PC-9 (cell line): ENCODE results near the gene EZR. TPM values are rescaled to one million over a fixed set of nuclear protein-coding genes. Genes with fewer than 3 reads are reported as not detected.

Experiments used
- BruUV-seq: library from RNA; stranded (reverse); fragments of 400-500 nt; replicated peaks from 2 replicates; lab custom pipeline; 2021; lab: Mats Ljungman, UMichigan
- CTCF ChIA-PET: fragments of 300-600 bp; sonication (Branson Sonifier 250); formaldehyde crosslinking; loops from one replicate; lab custom pipeline; 2022; ENCODE audit warnings: antibody characterized with exemption; lab: Charles Lee
- POLR2A ChIA-PET: fragments of 300-600 bp; sonication (Branson Sonifier 250); formaldehyde crosslinking; loops from one replicate; lab custom pipeline; 2022; ENCODE audit warnings: antibody characterized with exemption; ENCODE audit not compliant: unreplicated experiment; lab: Charles Lee
- DNase-seq, 2 experiments: peaks; one replicate each; pipeline versions ENCODE4 v3.0.0 to v3.0.0-alpha.2; 2015 to 2022; ENCODE audit warnings: mixed read lengths in 1 of 2
- H2AFZ ChIP-seq: fragments of 200-600 bp; sonication (generic); 2 replicates; pipeline ENCODE4 v1.8.1; 2017; ENCODE audit warnings: antibody characterized with exemption
- H3F3A ChIP-seq: fragments of 200-600 bp; sonication (generic); 2 replicates; pipeline ENCODE4 v1.8.1; 2017; ENCODE audit warnings: antibody characterized with exemption, mild to moderate bottlenecking, low read depth; ENCODE audit not compliant: insufficient read depth
- H3K27ac ChIP-seq: fragments of 200-600 bp; sonication (generic); 2 replicates; pipeline ENCODE4 v1.6.1; 2016; ENCODE audit warnings: mixed run types
- H3K27me3 ChIP-seq: fragments of 200-600 bp; sonication (generic); 2 replicates; pipeline ENCODE4 v1.6.1; 2016; ENCODE audit warnings: low read depth, mixed run types; ENCODE audit not compliant: insufficient read depth
- H3K36me3 ChIP-seq: fragments of 200-600 bp; sonication (generic); 2 replicates; pipeline ENCODE4 v1.6.1; 2016; ENCODE audit warnings: low read depth, mixed run types
- H3K4me1 ChIP-seq: fragments of 200-600 bp; sonication (generic); replicated peaks from 2 replicates; pipeline ENCODE4 v1.6.1; 2016; ENCODE audit warnings: mixed run types; ENCODE audit not compliant: insufficient read depth
- H3K4me2 ChIP-seq: fragments of 200-600 bp; sonication (generic); 2 replicates; pipeline ENCODE4 v1.6.1; 2017; ENCODE audit warnings: mixed run types
- H3K4me3 ChIP-seq: fragments of 200-600 bp; sonication (generic); 2 replicates; pipeline ENCODE4 v1.6.1; 2016; ENCODE audit warnings: mixed run types
- H3K79me2 ChIP-seq: fragments of 200-600 bp; sonication (generic); 2 replicates; pipeline ENCODE4 v1.6.1; 2017; ENCODE audit warnings: low read depth, mixed run types
- H3K9me2 ChIP-seq: fragments of 200-600 bp; sonication (generic); 2 replicates; pipeline ENCODE4 v1.8.1; 2017; ENCODE audit warnings: mild to moderate bottlenecking; ENCODE audit not compliant: insufficient read depth
- H3K9me3 ChIP-seq: fragments of 200-600 bp; sonication (generic); 2 replicates; pipeline ENCODE4 v1.8.1; 2016; ENCODE audit warnings: low read depth; ENCODE audit not compliant: insufficient read depth
- H4K20me1 ChIP-seq: fragments of 200-600 bp; sonication (generic); 2 replicates; pipeline ENCODE4 v1.8.1; 2017; ENCODE audit not compliant: insufficient read depth
- EZH2 ChIP-seq: fragments of 200-600 bp; sonication (generic); IDR thresholded peaks from 2 replicates; pipeline ENCODE4 v1.8.0; 2017; ENCODE audit warnings: antibody characterized with exemption, low read depth
- intact Hi-C: fragments of 100-400 bp; cut with micrococcal nuclease; formaldehyde crosslinking; loops from one replicate; pipeline ENCODE4 v1.10.0; 2022; ENCODE audit not compliant: unreplicated experiment
- total RNA-seq: library from RNA; stranded (reverse); gene quantifications from 2 replicates; pipeline ENCODE4 v1.2.3, GENCODE V29; 2021
- TF ChIP-seq, protein P1 (sequence below): fragments of 200-600 bp; sonication (generic); conservative IDR thresholded peaks from 2 replicates; pipeline ENCODE4 v1.6.1; 2017; ENCODE audit warnings: mixed run types, antibody characterized with exemption, mild to moderate bottlenecking, moderate library complexity

EZR gene
- total RNA-seq, 1 experiment from 2014 or later = 240 TPM

DNA sequence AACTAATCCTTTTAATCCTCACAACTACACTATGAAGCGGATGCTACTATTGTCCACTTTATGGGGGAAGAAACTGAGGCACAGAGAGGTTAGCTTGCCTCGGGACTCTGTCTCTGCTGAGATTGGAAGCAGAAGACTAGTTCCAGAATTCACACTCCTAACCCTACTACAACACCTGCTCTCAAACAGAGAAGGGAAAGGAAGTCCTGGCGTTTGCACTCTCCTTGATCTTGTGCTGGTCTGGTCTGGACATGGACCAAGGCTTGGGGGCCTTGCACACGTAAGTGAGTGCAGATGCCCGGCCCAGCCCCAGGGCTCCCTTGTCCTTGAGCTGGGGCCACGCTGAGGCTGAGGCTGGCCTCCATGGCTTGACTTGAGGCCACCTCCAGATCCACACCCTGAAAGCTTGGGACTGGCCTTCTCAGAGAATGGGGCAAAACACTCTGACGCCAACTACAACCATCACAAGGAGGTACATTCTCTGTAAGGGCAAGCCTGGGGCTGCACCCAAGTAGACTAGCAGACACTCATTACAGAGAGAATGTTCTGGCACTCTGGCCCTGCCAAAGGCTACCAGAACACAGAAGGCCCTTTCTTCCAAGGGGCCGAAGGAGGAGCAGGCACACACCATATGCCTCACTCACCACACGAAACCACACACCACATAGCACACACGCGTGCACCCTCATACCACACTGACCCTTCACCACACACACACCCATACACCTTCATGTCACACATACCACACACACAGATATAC is 33.3 kb upstream of the EZR start:
- H3K9me2 ChIP-seq = no peaks in the 10 kb centered on the region

DNA sequence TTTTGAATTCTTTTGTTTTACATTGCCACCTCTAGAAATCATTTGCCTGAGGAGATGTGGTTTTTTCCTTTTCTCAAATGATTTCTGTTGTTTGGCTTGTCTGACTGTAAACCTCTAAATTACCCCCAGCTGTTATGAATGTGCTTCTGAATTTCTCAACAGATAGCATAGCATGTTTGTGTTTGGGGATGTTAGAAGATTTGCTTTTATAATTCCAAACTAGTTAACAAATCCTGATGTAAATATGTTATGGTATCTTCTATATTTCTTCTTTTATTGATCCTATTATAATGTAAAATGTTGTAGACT is 31.6 kb upstream of the EZR start:
- ChIA-PET CTCF (no interaction called here), POLR2A (no interaction called here)
- Histone ChIP-seq H3K9me3 (no peaks in the 10 kb centered on the region), H2AFZ (no peak overlapping the region), H3K79me2 (peaks cover 50% of the 10 kb centered on the region), H3K4me1 (peaks cover 82% of the 10 kb centered on the region), H3K9me2 (no peaks in the 10 kb centered on the region), H3K36me3 (no peaks in the 10 kb centered on the region), H3K27me3 (no peaks in the 10 kb centered on the region), H4K20me1 (no peaks in the 10 kb centered on the region), H3F3A (peaks cover 77% of the 10 kb centered on the region), H3K4me3 (peak overlapping the region; percentile 52; the same call in 1 of the 2 replicates), H3K4me2 (peak overlapping the region; percentile 87), H3K27ac (peak overlapping the region; percentile 99)
- no peak for TF ChIP-seq EZH2
- TF ChIP-seq, protein P1, sequence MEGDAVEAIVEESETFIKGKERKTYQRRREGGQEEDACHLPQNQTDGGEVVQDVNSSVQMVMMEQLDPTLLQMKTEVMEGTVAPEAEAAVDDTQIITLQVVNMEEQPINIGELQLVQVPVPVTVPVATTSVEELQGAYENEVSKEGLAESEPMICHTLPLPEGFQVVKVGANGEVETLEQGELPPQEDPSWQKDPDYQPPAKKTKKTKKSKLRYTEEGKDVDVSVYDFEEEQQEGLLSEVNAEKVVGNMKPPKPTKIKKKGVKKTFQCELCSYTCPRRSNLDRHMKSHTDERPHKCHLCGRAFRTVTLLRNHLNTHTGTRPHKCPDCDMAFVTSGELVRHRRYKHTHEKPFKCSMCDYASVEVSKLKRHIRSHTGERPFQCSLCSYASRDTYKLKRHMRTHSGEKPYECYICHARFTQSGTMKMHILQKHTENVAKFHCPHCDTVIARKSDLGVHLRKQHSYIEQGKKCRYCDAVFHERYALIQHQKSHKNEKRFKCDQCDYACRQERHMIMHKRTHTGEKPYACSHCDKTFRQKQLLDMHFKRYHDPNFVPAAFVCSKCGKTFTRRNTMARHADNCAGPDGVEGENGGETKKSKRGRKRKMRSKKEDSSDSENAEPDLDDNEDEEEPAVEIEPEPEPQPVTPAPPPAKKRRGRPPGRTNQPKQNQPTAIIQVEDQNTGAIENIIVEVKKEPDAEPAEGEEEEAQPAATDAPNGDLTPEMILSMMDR = no peak
- intact Hi-C loops = loop anchor here (1.0 to 10.0 kb wide), 3 partner anchors 15 to 206 kb away; partner anchors contain the start of gene DYNLT1
- BruUV-seq = no TSS peak
- DNase-seq = no peak

More for the DNA sequence above, 33.3 kb upstream of the EZR start:
- CTCF ChIA-PET = no interaction called here
- peak overlapping the region; percentile 87 for H3K4me2 ChIP-seq
- POLR2A ChIA-PET = interaction anchor here (0.7 kb wide), 1 partner anchor 17 kb away, joined by 4 read pairs; no protein-coding TSS in a partner anchor
- peak overlapping the region; percentile 51 for H3K4me3 ChIP-seq
- H3K27ac ChIP-seq = peak overlapping the region; percentile 99
- H3K4me1 ChIP-seq = peaks cover 93% of the 10 kb centered on the region
- no peak overlapping the region for H2AFZ ChIP-seq
- no peaks in the 10 kb centered on the region for H3K27me3 ChIP-seq
- no peak for TF ChIP-seq EZH2
- TF ChIP-seq, protein P1 = no peak
- DNase-seq = no peak
- H3K36me3 ChIP-seq = no peaks in the 10 kb centered on the region
- BruUV-seq = TSS peak; percentile 70
- no peaks in the 10 kb centered on the region for H4K20me1 ChIP-seq
- peaks cover 84% of the 10 kb centered on the region for H3F3A ChIP-seq
- intact Hi-C loops = loop anchor here (1.0 to 10.0 kb wide), 8 partner anchors 17 to 208 kb away; partner anchors contain the start of gene DYNLT1
- H3K9me3 ChIP-seq = no peaks in the 10 kb centered on the region
- H3K79me2 ChIP-seq = peaks cover 63% of the 10 kb centered on the region

DNA sequence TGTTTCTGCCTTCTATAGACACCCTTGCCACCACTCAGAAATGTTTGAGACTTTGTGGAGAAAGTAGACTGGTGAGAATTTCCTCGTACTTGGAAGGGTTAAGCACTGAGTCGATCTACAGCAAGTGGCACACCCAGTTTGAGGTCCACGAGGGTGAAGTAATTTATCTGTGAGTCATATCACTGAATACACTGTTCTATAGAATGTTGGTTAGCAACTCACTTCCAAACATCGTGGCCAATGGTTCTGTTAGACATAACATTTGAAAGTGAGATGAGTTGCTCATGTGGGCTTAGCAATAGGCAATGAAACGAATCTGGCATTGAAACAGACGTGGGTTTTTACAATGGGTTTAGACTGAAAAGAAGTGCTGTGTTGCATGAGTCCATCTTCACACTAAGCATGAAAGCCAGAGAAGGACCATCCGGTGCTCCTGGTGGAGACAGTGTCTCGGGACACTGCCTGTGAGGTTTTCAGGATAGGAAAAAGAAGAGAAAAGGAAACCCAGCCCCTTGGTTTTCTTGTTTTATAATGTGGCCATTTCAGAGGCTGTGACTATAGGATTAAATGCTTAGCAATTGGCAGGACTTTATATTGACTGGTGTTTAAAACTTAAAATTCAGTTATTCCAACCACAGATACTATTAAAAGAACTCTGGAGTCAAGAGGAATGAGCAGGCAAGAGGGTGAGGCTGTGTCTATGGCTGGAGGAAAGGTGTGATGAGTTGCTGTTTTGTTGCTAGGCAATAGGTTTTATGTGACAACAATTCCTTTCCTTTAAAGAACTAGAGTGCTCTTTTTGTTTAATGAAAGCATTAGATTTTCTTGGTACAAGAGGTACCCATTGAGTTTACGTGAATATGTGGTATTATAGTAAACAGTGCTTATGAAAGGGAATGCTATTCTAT is 31.0 kb upstream of the EZR start:
- Histone ChIP-seq H3K4me3 (peak overlapping the region; percentile 52), H3K27me3 (no peaks in the 10 kb centered on the region), H3K36me3 (no peaks in the 10 kb centered on the region), H3K4me1 (peaks cover 76% of the 10 kb centered on the region), H3K27ac (peak overlapping the region; percentile 99), H3K79me2 (peaks cover 44% of the 10 kb centered on the region), H3F3A (peaks cover 71% of the 10 kb centered on the region), H3K9me2 (no peaks in the 10 kb centered on the region), H4K20me1 (no peaks in the 10 kb centered on the region), H3K4me2 (peak overlapping the region; percentile 87), H2AFZ (peak overlapping the region; percentile 24; the same call in 1 of the 2 replicates), H3K9me3 (no peaks in the 10 kb centered on the region)
- intact Hi-C loops = loop anchor here (1.0 to 10.0 kb wide), 3 partner anchors 15 to 205 kb away; partner anchors contain the start of gene DYNLT1
- peak; percentile 66 to 100 for DNase-seq
- ChIA-PET POLR2A (no interaction called here), CTCF (no interaction called here)
- BruUV-seq = TSS peak; percentile 48
- TF ChIP-seq, protein P1 = no peak
- TF ChIP-seq EZH2 = no peak
